Muscle layer of duodenum (tissue), 2 donors: Measurements from ENCODE around the gene CFAP54.

Source experiments
- H3K27ac ChIP-seq: one replicate; pipeline ENCODE4 v1.7.0; 2013; ENCODE audit warnings: mild to moderate bottlenecking, low read length
- H3K27me3 ChIP-seq: one replicate; pipeline ENCODE4 v1.7.0; 2013; ENCODE audit warnings: low read depth, mild to moderate bottlenecking, control low read depth, low read length
- H3K36me3 ChIP-seq, 2 donors: one replicate each; pipeline ENCODE4 v1.7.0; 2013; ENCODE audit warnings: low read length in 2 of 2, control low read depth in 1 of 2, mild to moderate bottlenecking in 1 of 2; ENCODE audit not compliant: insufficient read depth in 2 of 2, control insufficient read depth in 1 of 2
- H3K4me1 ChIP-seq, 2 donors: one replicate each; pipeline ENCODE4 v1.7.0; 2013; ENCODE audit warnings: low read length in 2 of 2, mild to moderate bottlenecking in 2 of 2, control low read depth in 1 of 2, moderate library complexity in 1 of 2; ENCODE audit not compliant: insufficient read depth in 2 of 2, control insufficient read depth in 1 of 2
- H3K4me3 ChIP-seq, 2 donors: one replicate each; pipeline ENCODE4 v1.7.0; 2013; ENCODE audit warnings: low read length in 2 of 2, low read depth in 1 of 2, mild to moderate bottlenecking in 1 of 2
- H3K9me3 ChIP-seq, 2 donors: one replicate each; pipeline ENCODE4 v1.7.0; 2013; ENCODE audit warnings: low read length in 2 of 2, control low read depth in 1 of 2, mild to moderate bottlenecking in 1 of 2; ENCODE audit not compliant: control insufficient read depth in 1 of 2
- donor health status: healthy.

CFAP54 gene

DNA sequence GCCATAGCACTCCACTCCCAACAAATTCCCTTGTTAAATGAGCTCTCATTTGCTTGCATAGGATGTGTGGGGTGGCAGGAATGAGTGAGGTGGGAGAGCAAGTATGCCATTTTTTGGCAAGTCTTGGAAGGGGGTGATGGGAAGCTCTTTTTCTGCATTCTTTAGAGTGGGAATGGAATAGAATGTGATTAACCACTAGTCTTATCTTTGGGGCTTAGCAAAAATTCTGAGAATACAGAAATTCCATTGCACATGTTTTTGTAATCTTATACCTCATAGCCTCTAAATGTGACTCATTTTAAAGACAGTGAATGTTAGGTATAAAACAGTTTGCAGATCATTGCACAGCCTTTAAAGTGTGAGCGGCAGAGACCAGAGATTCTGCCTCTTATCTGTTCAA, 389.3 kb downstream of the CFAP54 start:
- Histone ChIP-seq H3K27me3 (no peaks in the 10 kb centered on the region), H3K4me1 (no peaks in the 10 kb centered on the region), H3K4me3 (no peak overlapping the region), H3K36me3 (no peaks in the 10 kb centered on the region), H3K27ac (no peak overlapping the region), H3K9me3 (no peaks in the 10 kb centered on the region)

GRCh38 chr12:96879301-96879700, 389.9 kb downstream of the CFAP54 start:
- H3K9me3 ChIP-seq = no peaks in the 10 kb centered on the region
- H3K4me1 ChIP-seq = no peaks in the 10 kb centered on the region
- H3K4me3 ChIP-seq = no peak overlapping the region
- H3K36me3 ChIP-seq = no peaks in the 10 kb centered on the region
- no peaks in the 10 kb centered on the region for H3K27me3 ChIP-seq
- H3K27ac ChIP-seq = no peak overlapping the region

DNA sequence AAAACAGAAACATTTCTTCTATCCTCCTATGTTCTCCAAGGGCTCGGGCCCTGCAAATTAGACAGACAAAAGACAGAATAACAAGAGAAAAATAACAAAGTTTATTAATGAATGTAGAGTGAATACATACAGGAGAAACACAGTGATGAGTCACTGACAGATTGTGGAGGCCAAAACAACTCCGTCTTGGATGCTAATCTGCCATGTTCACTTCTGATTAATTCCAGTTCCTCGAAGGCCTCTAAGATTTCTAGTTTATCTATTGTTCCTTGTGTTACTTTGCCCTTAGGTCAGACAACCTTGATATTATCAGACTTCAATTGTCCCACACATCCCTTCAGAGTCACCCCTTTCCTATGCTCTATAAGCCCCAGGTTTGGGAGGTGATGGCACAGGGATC, 390.8 kb downstream of the CFAP54 start:
- Histone ChIP-seq H3K4me1 (no peaks in the 10 kb centered on the region), H3K4me3 (no peak overlapping the region), H3K36me3 (no peaks in the 10 kb centered on the region), H3K27ac (no peak overlapping the region), H3K27me3 (no peaks in the 10 kb centered on the region), H3K9me3 (no peaks in the 10 kb centered on the region)

GRCh38 chr12:96881608-96882007, 392.2 kb downstream of the CFAP54 start:
- no peaks in the 10 kb centered on the region for H3K4me1 ChIP-seq

DNA sequence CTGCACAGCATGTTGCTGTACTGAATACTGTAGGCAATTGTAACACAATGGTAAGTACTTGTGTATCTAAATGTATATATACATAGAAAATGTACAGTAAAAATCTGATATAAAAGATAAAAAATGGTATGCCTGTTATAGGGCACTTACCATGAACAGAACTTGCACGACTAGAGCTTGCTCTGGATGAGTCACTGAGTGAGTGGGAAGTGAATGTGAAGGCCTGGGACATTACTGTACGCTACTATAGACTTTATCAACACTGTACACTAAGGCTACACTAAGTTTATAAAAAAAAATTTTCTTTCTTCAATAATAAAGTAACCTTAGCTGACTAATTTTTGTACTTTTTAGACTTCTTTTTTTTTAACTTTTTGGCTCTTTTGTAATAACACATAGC, 393.5 kb downstream of the CFAP54 start:
- Histone ChIP-seq H3K27ac (no peak overlapping the region), H3K9me3 (no peaks in the 10 kb centered on the region), H3K4me1 (peaks cover 0 to 7% of the 10 kb centered on the region in 2 donors), H3K4me3 (no peak overlapping the region), H3K36me3 (no peaks in the 10 kb centered on the region), H3K27me3 (no peaks in the 10 kb centered on the region)

More at GRCh38 chr12:96881608-96882007, 392.2 kb downstream of the CFAP54 start:
- no peak overlapping the region for H3K4me3 ChIP-seq
- no peaks in the 10 kb centered on the region for H3K27me3 ChIP-seq
- no peaks in the 10 kb centered on the region for H3K36me3 ChIP-seq
- no peak overlapping the region for H3K27ac ChIP-seq
- no peaks in the 10 kb centered on the region for H3K9me3 ChIP-seq

DNA sequence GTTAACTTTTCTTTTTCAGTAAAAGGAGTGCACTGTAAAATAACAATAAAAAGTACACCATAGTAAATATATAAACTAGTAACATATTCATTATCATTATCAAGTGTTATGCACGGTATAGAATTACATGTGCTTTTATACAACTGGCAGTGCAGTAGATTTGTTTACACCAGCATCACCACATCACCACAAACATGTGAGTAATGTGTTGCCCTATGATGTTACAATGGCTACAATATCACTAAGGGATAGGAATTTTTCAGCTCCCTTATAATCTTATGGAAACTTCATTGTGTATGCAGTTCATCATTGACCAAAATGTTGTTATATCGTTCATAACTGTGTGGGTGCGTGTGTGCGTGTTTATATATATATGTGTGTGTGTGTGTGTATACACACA, 394.2 kb downstream of the CFAP54 start:
- H3K27ac ChIP-seq = no peak overlapping the region

GRCh38 chr12:96886998-96887677, 397.8 kb downstream of the CFAP54 start:
- H3K27me3 ChIP-seq = no peaks in the 10 kb centered on the region
- peaks cover 0 to 7% of the 10 kb centered on the region in 2 donors for H3K4me1 ChIP-seq
- H3K9me3 ChIP-seq = no peaks in the 10 kb centered on the region
- H3K27ac ChIP-seq = no peak overlapping the region
- H3K4me3 ChIP-seq = no peak overlapping the region
- H3K36me3 ChIP-seq = no peaks in the 10 kb centered on the region

More for the DNA sequence above, 394.2 kb downstream of the CFAP54 start:
- no peaks in the 10 kb centered on the region for H3K36me3 ChIP-seq
- no peaks in the 10 kb centered on the region for H3K27me3 ChIP-seq
- peaks cover 0 to 7% of the 10 kb centered on the region in 2 donors for H3K4me1 ChIP-seq
- no peak overlapping the region for H3K4me3 ChIP-seq
- no peaks in the 10 kb centered on the region for H3K9me3 ChIP-seq

GRCh38 chr12:96889273-96889933, 400.0 kb downstream of the CFAP54 start:
- Histone ChIP-seq H3K36me3 (no peaks in the 10 kb centered on the region), H3K9me3 (no peaks in the 10 kb centered on the region), H3K27me3 (no peaks in the 10 kb centered on the region), H3K4me1 (peaks cover 0 to 7% of the 10 kb centered on the region in 2 donors), H3K27ac (no peak overlapping the region), H3K4me3 (no peak overlapping the region)

DNA sequence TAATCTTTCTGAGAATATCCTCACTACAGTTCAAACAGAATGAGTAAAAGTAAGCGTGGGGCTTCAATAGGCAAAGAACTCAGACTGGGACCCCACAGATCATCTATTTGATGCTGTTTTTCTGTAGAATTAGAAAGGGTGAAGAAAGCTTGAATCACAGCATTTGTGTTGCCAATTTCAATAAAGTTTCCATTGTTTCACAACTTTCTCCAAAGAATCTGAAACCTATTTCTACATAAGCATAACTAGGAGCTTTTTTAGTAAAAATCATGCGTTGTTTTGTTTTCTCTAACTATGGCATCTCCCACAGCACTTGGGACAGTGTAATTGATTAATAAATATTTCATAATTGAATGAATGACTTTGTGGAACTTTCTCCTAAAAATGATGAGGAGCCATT, 401.0 kb downstream of the CFAP54 start:
- peaks cover 0 to 7% of the 10 kb centered on the region in 2 donors for H3K4me1 ChIP-seq
- no peaks in the 10 kb centered on the region for H3K36me3 ChIP-seq
- no peak overlapping the region for H3K27ac ChIP-seq
- H3K9me3 ChIP-seq = no peaks in the 10 kb centered on the region
- H3K27me3 ChIP-seq = no peaks in the 10 kb centered on the region
- H3K4me3 ChIP-seq = no peak overlapping the region

- peaks cover 0 to 5% of the 10 kb centered on the region in 2 donors for H3K4me1 ChIP-seq
- H3K4me3 ChIP-seq = no peak overlapping the region
- no peaks in the 10 kb centered on the region for H3K9me3 ChIP-seq
- H3K36me3 ChIP-seq = no peaks in the 10 kb centered on the region
- no peak overlapping the region for H3K27ac ChIP-seq
- H3K27me3 ChIP-seq = no peaks in the 10 kb centered on the region
These were observed 402.7 kb downstream of the CFAP54 start for GRCh38 chr12:96892104-96892503.

DNA sequence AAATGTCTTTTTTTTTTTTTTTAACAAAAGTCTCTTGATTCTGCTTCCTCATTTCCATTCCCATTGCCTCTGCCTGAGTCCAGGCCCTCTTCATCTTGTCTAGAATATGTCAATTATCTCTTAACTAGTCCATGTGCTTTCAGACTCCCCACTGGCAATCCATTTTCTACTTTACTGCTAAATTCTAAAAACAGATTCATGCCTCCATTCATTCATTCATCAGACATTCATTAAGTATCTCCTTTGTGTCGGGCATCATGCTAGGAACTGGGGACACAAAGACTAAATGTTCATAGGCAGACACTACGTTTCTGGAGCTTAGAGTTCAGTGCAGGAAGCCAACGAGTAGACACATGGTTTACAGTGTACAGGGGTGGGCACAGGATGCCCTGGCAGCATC, 408.0 kb downstream of the CFAP54 start:
- Histone ChIP-seq H3K27ac (no peak overlapping the region), H3K4me1 (no peaks in the 10 kb centered on the region), H3K4me3 (no peak overlapping the region), H3K9me3 (no peaks in the 10 kb centered on the region), H3K27me3 (no peaks in the 10 kb centered on the region), H3K36me3 (no peaks in the 10 kb centered on the region)

DNA sequence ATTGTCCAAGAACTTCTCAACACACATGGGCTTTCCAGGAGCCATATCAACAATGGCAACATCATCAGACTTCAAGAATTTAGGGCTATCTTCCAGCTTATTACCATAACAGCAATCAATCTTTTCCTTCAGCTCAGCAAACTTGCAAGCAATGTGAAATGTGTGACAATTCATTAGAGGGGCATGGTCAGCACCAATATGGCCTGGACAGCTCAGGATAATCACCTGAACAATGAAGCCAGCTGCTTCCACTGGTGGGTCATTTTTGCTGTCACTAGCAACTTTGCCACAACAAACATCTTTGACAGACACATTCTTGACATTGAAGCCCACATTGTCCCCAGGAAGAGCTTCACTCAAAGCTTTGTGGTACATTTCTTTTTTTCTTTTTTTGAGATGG, 411.8 kb downstream of the CFAP54 start:
- no peaks in the 10 kb centered on the region for H3K27me3 ChIP-seq
- H3K4me3 ChIP-seq = no peak overlapping the region
- H3K36me3 ChIP-seq = no peaks in the 10 kb centered on the region
- no peaks in the 10 kb centered on the region for H3K4me1 ChIP-seq
- no peak overlapping the region for H3K27ac ChIP-seq
- H3K9me3 ChIP-seq = no peaks in the 10 kb centered on the region
